ENCODE data around the gene TPM1.

GRCh38 chr15:63049783-63050371, 7.3 kb downstream of the TPM1 start:
- TF ChIP-seq CTCF (IDR thresholded peaks at IDR 0.05) (no peak), EZH2 (IDR thresholded peaks at IDR 0.05; ENCODE audit: borderline replicate concordance, insufficient read depth, low read depth, low read length, poor library complexity, severe bottlenecking) (no peak)

Data from B cell (primary cell).